Activated naive CD4-positive, alpha-beta T cell treated with anti-CD3 and anti-CD28 coated beads, Interleukin-2, amount 10 ng/mL, durations not matched to agents 7 days and 5 days (primary cell): ENCODE data around the gene SPTBN2.

Source experiments
- CTCF ChIA-PET: fragments of 350-600 bp; sonication (Branson Sonifier 250); formaldehyde crosslinking; loops from one replicate; lab custom pipeline; 2021; ENCODE audit warnings: antibody characterized with exemption; lab: Charles Lee
- DNase-seq: peaks from one replicate; pipeline ENCODE4 v3.0.0-alpha.2; 2020
- H3K27ac Mint-ChIP-seq: one replicate; pipeline ENCODE4 v1.8.0; 2021; ENCODE audit warnings: mild to moderate bottlenecking, moderate library complexity, mixed read lengths
- H3K27me3 Mint-ChIP-seq: one replicate; pipeline ENCODE4 v1.8.0; 2021; ENCODE audit warnings: mild to moderate bottlenecking, mixed read lengths
- H3K36me3 Mint-ChIP-seq: one replicate; pipeline ENCODE4 v1.8.0; 2021; ENCODE audit warnings: mixed read lengths
- H3K4me1 Mint-ChIP-seq: one replicate; pipeline ENCODE4 v1.8.0; 2021; ENCODE audit warnings: mixed read lengths
- H3K4me3 Mint-ChIP-seq: one replicate; pipeline ENCODE4 v1.8.0; 2021; ENCODE audit warnings: mild to moderate bottlenecking, moderate library complexity, mixed read lengths
- H3K9me3 Mint-ChIP-seq: one replicate; pipeline ENCODE4 v1.8.0; 2021; ENCODE audit warnings: mixed read lengths

Gene SPTBN2

DNA sequence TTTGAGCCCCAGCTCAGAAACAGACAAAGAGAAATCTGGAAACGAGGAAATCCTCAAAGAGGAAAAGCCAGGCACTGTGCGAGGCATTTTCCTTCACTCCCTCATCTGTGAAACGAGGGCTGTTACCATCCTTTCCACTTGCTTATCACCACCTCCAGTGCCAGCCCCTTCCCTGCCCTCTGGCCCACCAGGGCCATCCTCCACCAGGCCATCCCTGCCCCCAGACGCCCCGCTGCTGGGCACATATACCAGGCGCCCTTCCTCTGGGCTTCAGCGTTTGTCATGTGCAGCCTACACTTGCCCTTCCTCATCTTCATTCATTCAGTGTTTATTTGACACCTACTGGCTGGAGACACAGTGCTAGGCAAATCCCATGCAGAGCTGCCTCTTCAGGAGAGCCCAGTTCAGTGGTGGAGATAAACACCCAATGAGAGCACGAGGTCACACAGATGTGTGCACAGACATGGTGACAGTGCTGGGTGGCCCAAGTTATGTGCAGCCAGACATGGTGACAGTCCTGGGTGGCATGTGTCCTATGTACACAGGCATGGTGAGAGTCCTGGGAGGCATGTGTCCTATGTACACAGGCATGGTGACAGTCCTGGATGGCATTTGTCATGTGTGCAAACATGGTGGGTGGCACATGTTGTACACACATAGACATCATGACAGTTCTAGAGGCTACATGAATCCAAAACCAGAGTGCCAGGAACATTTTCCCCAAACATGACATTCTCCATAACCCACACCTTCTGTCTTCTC is 9.7 kb downstream of the SPTBN2 start:
- peaks cover 16% of the 10 kb centered on the region for H3K4me1 Mint-ChIP-seq
- DNase-seq: no peak
- CTCF ChIA-PET: no interaction called here
- H3K36me3 Mint-ChIP-seq: no peaks in the 10 kb centered on the region
- no peak overlapping the region for H3K4me3 Mint-ChIP-seq
- H3K27ac Mint-ChIP-seq: no peak overlapping the region
- H3K9me3 Mint-ChIP-seq: no peaks in the 10 kb centered on the region
- peaks cover 71% of the 10 kb centered on the region for H3K27me3 Mint-ChIP-seq

DNA sequence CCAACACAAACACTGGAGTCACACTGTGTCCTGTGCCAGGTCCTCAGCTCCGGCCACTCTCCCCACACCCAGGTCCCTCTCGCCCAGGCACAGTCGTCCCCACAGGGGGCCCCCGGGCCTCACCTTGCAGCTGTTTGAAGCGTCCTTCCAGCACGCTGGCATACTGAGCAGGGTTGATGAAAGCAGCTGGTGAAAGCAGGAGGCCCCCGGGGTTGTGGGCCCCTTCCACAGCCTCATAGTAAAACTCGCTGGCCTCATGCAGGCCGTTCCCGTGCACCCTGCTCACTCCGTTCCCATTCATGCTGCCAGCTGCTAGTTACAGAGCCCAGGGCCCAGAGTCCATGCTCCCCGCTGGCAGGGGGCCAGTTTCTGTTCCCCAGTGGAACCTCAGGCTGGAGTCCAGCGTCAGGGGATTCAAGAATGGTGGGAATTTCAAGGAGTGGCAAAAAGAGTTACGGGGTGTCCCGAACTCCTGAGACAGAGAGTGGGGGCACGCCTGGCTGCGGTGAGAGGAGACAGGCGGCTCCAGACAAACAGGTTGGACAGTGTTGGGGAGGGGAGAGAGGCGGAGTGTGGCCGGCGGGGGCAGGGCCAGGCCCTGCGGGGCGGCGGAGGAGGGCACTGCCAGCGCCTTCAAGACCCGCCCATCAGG is 10.6 kb downstream of the SPTBN2 start:
- Mint-ChIP-seq H3K4me1 (peaks cover 16% of the 10 kb centered on the region), H3K27me3 (peaks cover 71% of the 10 kb centered on the region), H3K27ac (no peak overlapping the region), H3K4me3 (no peak overlapping the region), H3K9me3 (no peaks in the 10 kb centered on the region), H3K36me3 (no peaks in the 10 kb centered on the region)
- CTCF ChIA-PET: no interaction called here
- DNase-seq: no peak

DNA sequence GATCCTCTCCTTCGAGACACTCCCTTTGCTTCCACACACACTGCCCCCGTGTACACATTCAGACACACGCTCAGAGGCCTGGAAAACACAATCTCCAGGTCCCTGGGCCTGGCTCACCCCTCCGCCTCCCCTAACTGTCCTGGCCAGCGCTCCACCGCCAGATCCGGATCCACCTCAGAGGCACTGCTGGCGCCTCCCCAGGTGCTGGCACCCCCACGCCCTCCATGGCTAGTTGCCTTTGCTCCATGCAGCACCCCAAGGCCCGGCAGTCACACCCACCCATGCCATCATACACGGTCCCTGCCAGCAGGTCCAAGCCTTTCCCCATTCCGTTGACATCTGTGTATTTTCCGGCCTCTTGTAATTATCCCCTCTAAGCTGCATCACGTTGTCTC is 11.1 kb downstream of the SPTBN2 start:
- DNase-seq: no peak
- CTCF ChIA-PET: no interaction called here
- H3K36me3 Mint-ChIP-seq: no peaks in the 10 kb centered on the region
- no peak overlapping the region for H3K4me3 Mint-ChIP-seq
- no peak overlapping the region for H3K27ac Mint-ChIP-seq
- H3K27me3 Mint-ChIP-seq: peaks cover 69% of the 10 kb centered on the region
- H3K4me1 Mint-ChIP-seq: peaks cover 16% of the 10 kb centered on the region
- H3K9me3 Mint-ChIP-seq: no peaks in the 10 kb centered on the region

DNA sequence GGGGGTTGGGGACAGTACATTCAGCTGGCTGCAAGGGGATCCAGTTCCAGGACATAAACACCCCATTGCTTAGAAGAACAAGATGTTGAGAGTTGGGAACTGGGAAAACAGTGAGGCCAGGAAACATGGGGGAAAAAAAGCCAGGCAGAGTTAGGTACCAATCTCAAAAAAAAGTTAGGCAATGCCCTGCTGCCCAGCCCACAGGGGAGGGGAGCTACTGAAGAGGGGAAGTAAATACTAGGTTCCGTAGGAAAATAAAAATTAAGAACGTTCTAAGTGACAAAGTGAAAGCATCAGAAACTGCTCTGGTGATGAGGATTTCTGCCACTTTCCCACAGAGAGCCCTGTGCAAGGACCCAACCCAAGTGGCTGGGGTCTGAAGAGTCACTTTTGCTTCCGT is 12.0 kb downstream of the SPTBN2 start:
- no peak overlapping the region for H3K4me3 Mint-ChIP-seq
- peaks cover 69% of the 10 kb centered on the region for H3K27me3 Mint-ChIP-seq
- CTCF ChIA-PET: no interaction called here

DNA sequence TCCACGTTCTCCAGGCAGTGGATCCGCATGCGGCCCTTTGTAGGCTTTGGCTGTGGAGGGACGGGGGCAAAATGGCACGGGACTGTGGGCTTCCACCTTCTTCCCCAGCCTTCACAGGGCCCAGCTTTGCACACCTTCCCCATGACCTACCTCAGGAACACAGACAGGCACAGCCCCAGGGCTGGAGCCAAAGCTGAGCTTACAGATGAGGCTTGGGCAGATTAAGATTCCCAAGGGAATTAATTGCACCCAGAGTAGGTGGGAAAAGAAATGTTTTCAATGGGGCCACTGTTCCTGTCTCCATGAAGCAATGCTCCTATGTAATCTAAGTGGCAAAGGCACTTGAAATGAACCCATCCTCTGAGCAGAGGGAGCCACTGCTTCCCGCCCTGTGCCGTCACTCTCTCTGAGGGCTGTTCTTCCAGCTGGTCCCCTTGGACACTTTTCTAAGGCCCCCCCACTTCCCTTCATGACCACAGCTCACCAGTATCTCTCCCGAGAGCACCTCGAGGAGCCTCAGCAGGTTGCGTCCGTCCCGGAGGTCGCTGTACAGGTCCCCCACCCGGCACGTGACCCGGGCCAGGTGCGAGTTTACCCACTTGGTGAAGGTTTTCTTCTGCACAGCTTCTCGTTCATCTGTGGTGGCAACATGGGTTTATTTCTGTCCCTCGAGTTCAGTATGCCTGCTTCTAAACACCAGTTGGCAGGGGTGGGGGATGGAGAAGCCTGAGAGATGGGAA is 13.5 kb downstream of the SPTBN2 start:
- no peak overlapping the region for H3K27ac Mint-ChIP-seq
- H3K27me3 Mint-ChIP-seq: peaks cover 57% of the 10 kb centered on the region
- H3K4me1 Mint-ChIP-seq: peaks cover 13% of the 10 kb centered on the region
- no peaks in the 10 kb centered on the region for H3K36me3 Mint-ChIP-seq
- H3K4me3 Mint-ChIP-seq: no peak overlapping the region
- no peaks in the 10 kb centered on the region for H3K9me3 Mint-ChIP-seq
- CTCF ChIA-PET: no interaction called here
- no peak for DNase-seq

More for the DNA sequence above, 12.0 kb downstream of the SPTBN2 start:
- Mint-ChIP-seq H3K36me3 (no peaks in the 10 kb centered on the region), H3K27ac (no peak overlapping the region), H3K4me1 (peaks cover 16% of the 10 kb centered on the region), H3K9me3 (no peaks in the 10 kb centered on the region)
- DNase-seq: no peak

DNA sequence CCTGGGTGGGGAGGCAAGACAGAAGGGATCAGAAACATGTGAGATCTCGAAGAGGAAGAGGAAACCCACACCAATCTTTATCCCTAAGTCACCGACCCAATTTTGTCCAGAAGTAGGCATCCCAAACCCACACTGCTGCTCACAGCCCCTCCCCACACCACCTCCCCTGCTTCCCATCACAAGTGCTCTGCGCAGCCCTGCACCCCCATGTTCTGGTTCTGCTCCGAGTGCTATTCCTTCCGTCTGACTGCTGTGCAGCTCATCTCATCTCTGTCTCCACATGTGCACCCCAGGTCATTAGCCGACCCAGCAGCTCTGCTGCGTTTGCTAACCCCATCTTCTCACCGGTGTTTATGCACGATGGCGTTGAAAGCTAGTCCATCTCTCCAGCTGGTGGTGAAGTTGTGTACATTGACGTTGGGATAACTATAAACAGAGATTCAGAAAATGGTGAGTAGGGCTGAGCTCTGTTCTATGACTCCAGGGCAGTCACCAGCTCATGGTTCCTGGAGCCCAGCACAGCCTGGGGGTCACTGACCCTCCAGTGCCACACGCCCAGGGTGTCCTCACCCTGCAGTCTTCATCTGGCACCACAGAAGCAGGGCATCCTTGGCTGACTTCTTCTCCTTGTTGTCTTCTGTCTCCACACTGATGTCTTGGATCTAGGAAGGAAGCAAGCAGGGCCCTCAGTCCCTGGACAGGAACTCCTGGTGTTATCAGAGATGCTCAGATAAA is 15.1 kb downstream of the SPTBN2 start:
- CTCF ChIA-PET: interaction anchor here (1.1 kb wide), 1 partner anchor 121 kb away, joined by 3 read pairs; no protein-coding TSS in a partner anchor
- Mint-ChIP-seq H3K4me3 (no peak overlapping the region), H3K9me3 (no peaks in the 10 kb centered on the region), H3K4me1 (no peaks in the 10 kb centered on the region), H3K36me3 (no peaks in the 10 kb centered on the region), H3K27ac (no peak overlapping the region), H3K27me3 (peaks cover 42% of the 10 kb centered on the region)
- DNase-seq: no peak

GRCh38 chr11:66710384-66710930 is 18.6 kb downstream of the SPTBN2 start:
- DNase-seq: no peak
- Mint-ChIP-seq H3K9me3 (no peaks in the 10 kb centered on the region), H3K36me3 (no peaks in the 10 kb centered on the region), H3K27me3 (peaks cover 27% of the 10 kb centered on the region), H3K4me1 (no peaks in the 10 kb centered on the region), H3K4me3 (no peak overlapping the region), H3K27ac (no peak overlapping the region)
- CTCF ChIA-PET: no interaction called here

DNA sequence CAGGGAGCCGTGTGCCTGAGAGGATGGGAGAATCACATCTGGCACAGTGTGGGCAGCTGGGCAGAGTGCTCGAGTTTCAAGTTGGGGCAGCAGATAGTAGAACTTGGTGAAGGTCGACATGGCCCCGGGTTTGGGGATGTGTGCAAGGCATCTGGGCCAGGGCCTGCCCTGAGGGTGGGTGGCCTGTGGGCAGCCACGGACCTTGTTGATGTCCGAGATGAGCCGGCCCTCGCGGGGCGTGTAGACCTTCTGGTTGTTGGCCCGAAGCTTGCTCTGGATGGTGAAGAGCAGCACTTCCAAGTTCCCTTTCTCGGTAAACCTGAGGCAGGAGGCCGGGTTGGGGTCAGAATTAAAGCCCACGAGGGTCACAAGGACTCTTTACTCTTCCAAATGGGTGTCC is 20.3 kb downstream of the SPTBN2 start:
- Mint-ChIP-seq H3K4me3 (no peak overlapping the region), H3K36me3 (no peaks in the 10 kb centered on the region), H3K4me1 (peaks cover 3% of the 10 kb centered on the region), H3K27ac (no peak overlapping the region), H3K27me3 (peaks cover 10% of the 10 kb centered on the region), H3K9me3 (no peaks in the 10 kb centered on the region)
- DNase-seq: no peak
- CTCF ChIA-PET: no interaction called here

GRCh38 chr11:66708094-66708493 is 20.9 kb downstream of the SPTBN2 start:
- H3K9me3 Mint-ChIP-seq: no peaks in the 10 kb centered on the region
- no peak overlapping the region for H3K27ac Mint-ChIP-seq
- H3K4me1 Mint-ChIP-seq: peaks cover 3% of the 10 kb centered on the region
- H3K4me3 Mint-ChIP-seq: no peak overlapping the region
- CTCF ChIA-PET: no interaction called here
- H3K27me3 Mint-ChIP-seq: peaks cover 4% of the 10 kb centered on the region
- H3K36me3 Mint-ChIP-seq: no peaks in the 10 kb centered on the region
- DNase-seq: no peak

GRCh38 chr11:66707486-66707885 is 21.5 kb downstream of the SPTBN2 start:
- CTCF ChIA-PET: no interaction called here
- no peaks in the 10 kb centered on the region for H3K36me3 Mint-ChIP-seq
- no peak overlapping the region for H3K27ac Mint-ChIP-seq
- no peaks in the 10 kb centered on the region for H3K9me3 Mint-ChIP-seq
- no peak overlapping the region for H3K4me3 Mint-ChIP-seq
- H3K27me3 Mint-ChIP-seq: no peaks in the 10 kb centered on the region
- no peak for DNase-seq
- H3K4me1 Mint-ChIP-seq: peaks cover 3% of the 10 kb centered on the region

GRCh38 chr11:66706989-66707388 is 22.0 kb downstream of the SPTBN2 start:
- H3K4me3 Mint-ChIP-seq: no peak overlapping the region
- H3K27me3 Mint-ChIP-seq: no peaks in the 10 kb centered on the region
- no peak overlapping the region for H3K27ac Mint-ChIP-seq
- peaks cover 3% of the 10 kb centered on the region for H3K4me1 Mint-ChIP-seq
- H3K9me3 Mint-ChIP-seq: no peaks in the 10 kb centered on the region
- DNase-seq: no peak
- H3K36me3 Mint-ChIP-seq: no peaks in the 10 kb centered on the region
- CTCF ChIA-PET: no interaction called here

DNA sequence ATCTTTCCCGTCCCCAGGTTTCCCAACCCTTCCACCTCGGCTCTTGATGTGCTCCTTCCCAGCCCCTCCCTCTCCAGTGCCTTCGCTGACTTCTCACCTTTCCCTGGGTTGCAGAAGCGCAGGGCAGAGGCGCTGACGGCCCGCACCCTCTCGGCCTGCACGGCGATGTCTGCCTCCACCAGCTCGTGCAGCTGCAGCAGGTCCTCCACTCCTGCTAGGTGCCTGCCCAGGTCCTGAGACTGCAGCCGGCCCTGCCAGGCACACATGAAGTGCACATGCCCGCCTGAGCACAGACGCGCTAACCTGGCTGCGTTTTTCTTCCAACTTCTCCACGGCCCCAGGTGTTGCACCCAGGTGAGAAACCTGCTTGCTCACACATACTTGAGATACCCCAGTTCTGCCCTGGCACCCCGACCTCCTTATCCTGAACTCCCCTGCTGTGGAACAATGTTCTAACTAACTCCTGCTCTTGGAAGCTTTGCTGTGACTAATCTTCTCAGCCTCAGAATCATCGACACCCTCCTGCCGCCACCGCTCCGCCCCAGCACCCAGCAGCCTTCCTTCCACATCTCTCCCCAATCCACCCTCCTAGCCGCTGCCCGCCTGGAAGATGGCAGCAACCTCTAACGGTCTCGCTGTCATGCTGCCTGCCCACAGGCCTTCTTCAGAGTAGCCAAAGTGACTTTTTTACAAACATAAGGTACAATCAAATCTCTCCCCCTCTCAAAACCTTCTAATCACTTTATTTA is 23.3 kb downstream of the SPTBN2 start:
- Mint-ChIP-seq H3K4me3 (no peak overlapping the region), H3K27me3 (peaks cover 4% of the 10 kb centered on the region), H3K9me3 (no peaks in the 10 kb centered on the region), H3K4me1 (peaks cover 3% of the 10 kb centered on the region), H3K36me3 (no peaks in the 10 kb centered on the region), H3K27ac (no peak overlapping the region)
- CTCF ChIA-PET: no interaction called here
- DNase-seq: no peak

GRCh38 chr11:66704659-66705360 is 24.2 kb downstream of the SPTBN2 start:
- CTCF ChIA-PET: no interaction called here
- Mint-ChIP-seq H3K4me1 (peaks cover 3% of the 10 kb centered on the region), H3K36me3 (no peaks in the 10 kb centered on the region), H3K27ac (no peak overlapping the region), H3K9me3 (no peaks in the 10 kb centered on the region), H3K27me3 (peaks cover 4% of the 10 kb centered on the region), H3K4me3 (no peak overlapping the region)
- no peak for DNase-seq
